ENCODE data around the gene PHKB. TPM values are rescaled to one million over a fixed set of nuclear protein-coding genes. Genes with fewer than 3 reads are reported as not detected.
"Not testable (repeated sequence)": the region's sequence is repeated elsewhere in the genome, so short reads cannot be mapped to it uniquely, and the experiment has no call there.

PHKB gene
- total RNA-seq, 1 donor from 2014 or later = 109 TPM

- no peaks in the 10 kb centered on the region for H3K27me3 ChIP-seq
- H3F3A ChIP-seq (ENCODE audit: low read depth) = peaks cover 2% of the 10 kb centered on the region
- H3K4me1 ChIP-seq = peaks cover 3% of the 10 kb centered on the region
- H4K20me1 ChIP-seq (ENCODE audit: low read depth) = no peaks in the 10 kb centered on the region
- H3K9me3 ChIP-seq (ENCODE audit: low read depth) = no peaks in the 10 kb centered on the region
- Mint-ChIP-seq H3K27ac (no peak overlapping the region), H3K4me3 (no peak overlapping the region), H3K4me1 (no peaks in the 10 kb centered on the region), H3K27me3 (ENCODE audit: insufficient read depth, low read depth) (peaks cover 3% of the 10 kb centered on the region), H3K36me3 (peaks cover 27% of the 10 kb centered on the region), H3K9me3 (no peaks in the 10 kb centered on the region)
- no peak overlapping the region for H3K27ac ChIP-seq
- peak; percentile 45 for TF ChIP-seq CTCF (IDR thresholded peaks at IDR 0.05)
- TF ChIP-seq EZH2phosphoT487 (IDR thresholded peaks at IDR 0.05) = no peak
- TF ChIP-seq EZH2 (IDR thresholded peaks at IDR 0.05) = no peak
- peak overlapping the region; percentile 38 for H3K4me2 ChIP-seq
- no peak overlapping the region for H3K9ac ChIP-seq
- no peak overlapping the region for H3K4me3 ChIP-seq
- no peak overlapping the region for H2AFZ ChIP-seq (replicated peaks)
- peak; percentile 83 for DNase-seq (ENCODE audit: low spot score)
- peaks cover 4% of the 10 kb centered on the region for H3K36me3 ChIP-seq
- H3K79me2 ChIP-seq (ENCODE audit: low read depth) = no peaks in the 10 kb centered on the region
These were observed 36.3 kb upstream of the PHKB start for GRCh38 chr16:47424846-47425245.

GRCh38 chr16:47426806-47427205 is 34.3 kb upstream of the PHKB start:
- H3K27ac Mint-ChIP-seq = no peak overlapping the region
- H3F3A ChIP-seq (ENCODE audit: low read depth) = peaks cover 2% of the 10 kb centered on the region
- peaks cover 28% of the 10 kb centered on the region for H3K36me3 Mint-ChIP-seq
- peaks cover 4% of the 10 kb centered on the region for H3K36me3 ChIP-seq
- TF ChIP-seq CTCF (IDR thresholded peaks at IDR 0.05) (no peak), EZH2 (IDR thresholded peaks at IDR 0.05) (no peak), EZH2phosphoT487 (IDR thresholded peaks at IDR 0.05) (no peak)
- H3K9me3 ChIP-seq (ENCODE audit: low read depth) = no peaks in the 10 kb centered on the region
- no peaks in the 10 kb centered on the region for H3K4me1 Mint-ChIP-seq
- no peaks in the 10 kb centered on the region for H4K20me1 ChIP-seq (ENCODE audit: low read depth)
- no peaks in the 10 kb centered on the region for H3K27me3 ChIP-seq
- H3K9me3 Mint-ChIP-seq = peaks cover 4% of the 10 kb centered on the region
- no peaks in the 10 kb centered on the region for H3K79me2 ChIP-seq (ENCODE audit: low read depth)
- H2AFZ ChIP-seq (replicated peaks) = no peak overlapping the region
- peaks cover 3% of the 10 kb centered on the region for H3K4me1 ChIP-seq
- no peak overlapping the region for H3K9ac ChIP-seq
- no peak overlapping the region for H3K4me3 ChIP-seq
- H3K4me3 Mint-ChIP-seq = no peak overlapping the region
- DNase-seq (ENCODE audit: low spot score) = no peak
- no peak overlapping the region for H3K4me2 ChIP-seq
- H3K27me3 Mint-ChIP-seq (ENCODE audit: insufficient read depth, low read depth) = peaks cover 3% of the 10 kb centered on the region
- no peak overlapping the region for H3K27ac ChIP-seq

GRCh38 chr16:47431960-47432359 is 29.2 kb upstream of the PHKB start:
- H3K79me2 ChIP-seq (ENCODE audit: low read depth) = no peaks in the 10 kb centered on the region
- H3K4me1 ChIP-seq = no peaks in the 10 kb centered on the region
- no peak overlapping the region for H3K27ac ChIP-seq
- H2AFZ ChIP-seq (replicated peaks) = no peak overlapping the region
- TF ChIP-seq EZH2 (IDR thresholded peaks at IDR 0.05) = no peak
- TF ChIP-seq CTCF (IDR thresholded peaks at IDR 0.05) = no peak
- TF ChIP-seq EZH2phosphoT487 (IDR thresholded peaks at IDR 0.05) = no peak
- H3K9me3 ChIP-seq (ENCODE audit: low read depth) = no peaks in the 10 kb centered on the region
- Mint-ChIP-seq H3K27me3 (ENCODE audit: insufficient read depth, low read depth) (no peaks in the 10 kb centered on the region), H3K4me1 (no peaks in the 10 kb centered on the region), H3K27ac (no peak overlapping the region), H3K4me3 (no peak overlapping the region), H3K36me3 (peaks cover 17% of the 10 kb centered on the region), H3K9me3 (peaks cover 4% of the 10 kb centered on the region)
- H3K4me2 ChIP-seq = no peak overlapping the region
- no peak overlapping the region for H3K9ac ChIP-seq
- H3K4me3 ChIP-seq = no peak overlapping the region
- H4K20me1 ChIP-seq (ENCODE audit: low read depth) = no peaks in the 10 kb centered on the region
- no peaks in the 10 kb centered on the region for H3K27me3 ChIP-seq
- peaks cover 4% of the 10 kb centered on the region for H3K36me3 ChIP-seq
- DNase-seq (ENCODE audit: low spot score) = no peak
- no peaks in the 10 kb centered on the region for H3F3A ChIP-seq (ENCODE audit: low read depth)

- H2AFZ ChIP-seq (replicated peaks); H3K4me2 ChIP-seq; H3K27ac ChIP-seq; H4K20me1 ChIP-seq (ENCODE audit: low read depth); H3K27ac Mint-ChIP-seq; H3K4me1 Mint-ChIP-seq; H3K9me3 ChIP-seq (ENCODE audit: low read depth); H3K4me3 ChIP-seq; H3K36me3 ChIP-seq; H3K9ac ChIP-seq; H3F3A ChIP-seq (ENCODE audit: low read depth); H3K27me3 ChIP-seq; H3K27me3 Mint-ChIP-seq (ENCODE audit: insufficient read depth, low read depth); H3K4me3 Mint-ChIP-seq; H3K79me2 ChIP-seq (ENCODE audit: low read depth); DNase-seq (ENCODE audit: low spot score); H3K4me1 ChIP-seq: not testable (repeated sequence)
- Mint-ChIP-seq H3K9me3 (peaks cover 11% of the 10 kb centered on the region), H3K36me3 (peaks cover 19% of the 10 kb centered on the region)
These were observed 26.9 kb upstream of the PHKB start for GRCh38 chr16:47434274-47434673.

GRCh38 chr16:47440066-47440465 is 21.1 kb upstream of the PHKB start:
- not testable (repeated sequence) for H3K4me1 Mint-ChIP-seq; H3F3A ChIP-seq (ENCODE audit: low read depth); DNase-seq (ENCODE audit: low spot score); H3K9me3 ChIP-seq (ENCODE audit: low read depth); H3K27ac ChIP-seq; H2AFZ ChIP-seq (replicated peaks); H3K79me2 ChIP-seq (ENCODE audit: low read depth); H3K27me3 Mint-ChIP-seq (ENCODE audit: insufficient read depth, low read depth); H3K4me1 ChIP-seq; H3K27me3 ChIP-seq; H3K9ac ChIP-seq; H3K27ac Mint-ChIP-seq; H3K4me3 Mint-ChIP-seq; H3K4me3 ChIP-seq; H4K20me1 ChIP-seq (ENCODE audit: low read depth); H3K4me2 ChIP-seq; H3K36me3 ChIP-seq
- Mint-ChIP-seq H3K9me3 (peaks cover 27% of the 10 kb centered on the region), H3K36me3 (peaks cover 30% of the 10 kb centered on the region)

DNA sequence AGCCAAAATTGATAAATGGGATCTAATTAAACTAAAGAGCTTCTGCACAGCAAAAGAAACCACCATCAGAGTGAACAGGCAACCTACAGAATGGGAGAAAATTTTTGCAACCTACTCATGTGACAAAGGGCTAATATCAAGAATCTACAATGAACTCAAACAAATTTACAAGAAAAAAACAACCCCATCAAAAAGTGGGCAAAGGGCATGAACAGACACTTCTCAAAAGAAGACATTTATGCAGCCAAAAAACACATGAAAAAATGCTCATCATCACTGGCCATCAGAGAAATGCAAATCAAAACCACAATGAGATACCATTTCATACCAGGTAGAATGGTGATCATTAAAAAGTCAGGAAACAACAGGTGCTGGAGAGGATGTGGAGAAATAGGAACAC is 18.2 kb upstream of the PHKB start:
- H3K27me3 Mint-ChIP-seq (ENCODE audit: insufficient read depth, low read depth); DNase-seq (ENCODE audit: low spot score): not testable (repeated sequence)

More for the DNA sequence above, 18.2 kb upstream of the PHKB start:
- not testable (repeated sequence) for H2AFZ ChIP-seq (replicated peaks); H3F3A ChIP-seq (ENCODE audit: low read depth); H3K4me3 ChIP-seq; H3K9me3 ChIP-seq (ENCODE audit: low read depth); H3K4me3 Mint-ChIP-seq; H4K20me1 ChIP-seq (ENCODE audit: low read depth); H3K27me3 ChIP-seq; H3K4me1 ChIP-seq; H3K27ac ChIP-seq; H3K4me2 ChIP-seq; H3K27ac Mint-ChIP-seq; H3K36me3 ChIP-seq; H3K79me2 ChIP-seq (ENCODE audit: low read depth); H3K9ac ChIP-seq; H3K4me1 Mint-ChIP-seq
- Mint-ChIP-seq H3K36me3 (peaks cover 32% of the 10 kb centered on the region), H3K9me3 (peaks cover 27% of the 10 kb centered on the region)

Data from neural progenitor cell (in vitro differentiated cells).